ENCODE results near the gene NHLRC1.

Gene NHLRC1

DNA sequence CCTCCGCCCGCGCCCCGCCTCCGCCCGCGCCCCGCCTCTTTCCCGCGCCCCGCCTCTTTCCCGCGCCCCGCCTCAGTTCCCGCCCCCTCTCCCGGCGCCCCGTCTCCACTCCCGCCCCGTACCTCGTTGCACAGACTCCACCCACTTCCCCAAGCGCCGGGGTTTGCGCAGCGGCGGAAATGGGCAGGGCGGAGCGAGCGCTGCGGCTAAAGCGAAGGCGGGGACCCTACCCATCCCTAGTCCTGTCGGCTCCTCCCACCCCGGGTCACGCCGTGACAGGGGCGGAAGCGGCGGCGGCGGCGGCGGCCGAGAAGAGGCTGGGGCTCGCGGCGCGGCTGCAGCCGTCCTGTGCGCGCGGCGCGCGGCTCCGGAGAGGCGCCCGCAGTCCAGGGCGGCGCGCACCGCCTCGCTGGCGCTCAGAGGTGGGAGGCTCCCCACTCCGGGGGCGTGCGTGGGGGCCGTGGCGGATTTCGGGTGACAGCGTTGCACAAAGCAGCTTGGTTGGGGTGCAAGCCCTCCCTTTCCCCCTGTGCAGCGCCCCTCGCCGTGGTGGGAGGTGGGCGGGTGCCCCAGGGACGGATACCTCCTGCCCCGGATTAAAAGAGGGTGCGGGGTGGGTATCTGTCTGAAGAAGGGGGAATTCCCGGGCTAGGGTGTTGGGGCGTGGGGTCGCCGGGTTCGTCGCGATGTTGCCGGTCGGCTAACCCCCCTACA lies 32.8 kb upstream of the NHLRC1 start, which contains the start of gene KDM1B:
Gene KDM1B, plus strand, starts transcription at position 273 of the 714 bp plus-strand sequence. CDS start 4,474 bp downstream, outside the sequence.
- Histone ChIP-seq H3K4me1 (ENCODE audit: insufficient read depth, low read length) (peaks cover 30% of the 10 kb centered on the region), H2AFZ (ENCODE audit: low read depth, low read length) (peak within 1 kb of the TSS; percentile 99), H3K27ac (ENCODE audit: low read length) (peak within 1 kb of the TSS; percentile 76), H4K20me1 (ENCODE audit: insufficient read depth, low read length) (no peaks in the 10 kb centered on the region), H3K36me3 (ENCODE audit: insufficient read depth, low read length) (no peaks in the 10 kb centered on the region), H3K27me3 (ENCODE audit: insufficient read depth, low read length, poor library complexity) (no peaks in the 10 kb centered on the region), H3K4me2 (ENCODE audit: insufficient read depth, low read length) (peak within 1 kb of the TSS; percentile 93), H3K79me2 (ENCODE audit: insufficient read depth, low read length) (no peaks in the 10 kb centered on the region), H3K9me3 (ENCODE audit: insufficient read depth, low read length, severe bottlenecking) (no peaks in the 10 kb centered on the region), H3K4me3 (ENCODE audit: low read depth in 1 of 2, low read length in 2 of 2) (peak within 1 kb of the TSS; percentile 91 to 97), H3K9ac (ENCODE audit: low read depth, low read length) (peak within 1 kb of the TSS; percentile 76)
- ATAC-seq (ENCODE audit: insufficient read depth, low read depth) (peak; percentile 91), DNase-seq (peak; percentile 98)
- TF ChIP-seq, protein P1, sequence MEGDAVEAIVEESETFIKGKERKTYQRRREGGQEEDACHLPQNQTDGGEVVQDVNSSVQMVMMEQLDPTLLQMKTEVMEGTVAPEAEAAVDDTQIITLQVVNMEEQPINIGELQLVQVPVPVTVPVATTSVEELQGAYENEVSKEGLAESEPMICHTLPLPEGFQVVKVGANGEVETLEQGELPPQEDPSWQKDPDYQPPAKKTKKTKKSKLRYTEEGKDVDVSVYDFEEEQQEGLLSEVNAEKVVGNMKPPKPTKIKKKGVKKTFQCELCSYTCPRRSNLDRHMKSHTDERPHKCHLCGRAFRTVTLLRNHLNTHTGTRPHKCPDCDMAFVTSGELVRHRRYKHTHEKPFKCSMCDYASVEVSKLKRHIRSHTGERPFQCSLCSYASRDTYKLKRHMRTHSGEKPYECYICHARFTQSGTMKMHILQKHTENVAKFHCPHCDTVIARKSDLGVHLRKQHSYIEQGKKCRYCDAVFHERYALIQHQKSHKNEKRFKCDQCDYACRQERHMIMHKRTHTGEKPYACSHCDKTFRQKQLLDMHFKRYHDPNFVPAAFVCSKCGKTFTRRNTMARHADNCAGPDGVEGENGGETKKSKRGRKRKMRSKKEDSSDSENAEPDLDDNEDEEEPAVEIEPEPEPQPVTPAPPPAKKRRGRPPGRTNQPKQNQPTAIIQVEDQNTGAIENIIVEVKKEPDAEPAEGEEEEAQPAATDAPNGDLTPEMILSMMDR (IDR thresholded peaks at IDR 0.05; ENCODE audit: borderline replicate concordance, extremely low read depth, low read length, poor library complexity, severe bottlenecking) = no peak
- no peak for TF ChIP-seq EZH2 (IDR thresholded peaks at IDR 0.05; ENCODE audit: borderline replicate concordance, low read depth, low read length, severe bottlenecking)

DNA sequence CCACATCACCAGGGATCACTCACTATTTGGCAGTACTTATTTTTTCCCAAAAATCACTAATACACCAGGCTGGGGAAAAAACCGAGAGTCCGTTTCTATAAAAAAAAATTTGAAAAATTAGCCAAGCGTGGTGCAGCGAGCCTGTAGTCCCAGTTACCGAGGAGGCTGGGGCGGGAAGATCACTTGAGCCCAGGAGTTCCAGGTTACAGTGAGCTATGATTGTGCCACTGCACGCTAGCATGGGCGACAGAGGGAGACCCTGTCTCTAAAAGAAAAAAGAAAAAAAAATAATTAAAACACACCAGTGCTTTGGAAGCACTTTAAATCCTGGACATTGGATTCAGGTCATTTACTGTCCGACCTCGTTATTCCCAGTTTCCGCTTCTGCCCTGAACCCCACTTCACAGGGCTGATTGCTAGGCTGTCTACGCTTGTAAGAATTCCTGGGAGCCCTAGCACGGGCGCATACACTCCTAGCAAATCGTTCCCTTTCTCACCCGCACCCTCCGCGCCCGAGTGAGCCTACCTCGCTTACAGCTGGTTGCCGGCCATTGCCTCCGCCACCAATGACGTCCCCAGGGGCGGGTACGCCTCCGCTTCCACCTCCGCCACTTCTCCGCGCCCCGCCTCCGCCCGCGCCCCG lies 32.2 kb upstream of the NHLRC1 start, which contains the start of gene TPMT:
Gene TPMT, minus strand, starts transcription at position 571 of the 643 bp plus-strand sequence. CDS start 5,950 bp downstream, outside the sequence.
- peak; percentile 74 for ATAC-seq (ENCODE audit: insufficient read depth, low read depth)
- DNase-seq = peak; percentile 29
- H2AFZ ChIP-seq (ENCODE audit: low read depth, low read length) = peak within 1 kb of the TSS; percentile 99
- H3K27ac ChIP-seq (ENCODE audit: low read length) = peak within 1 kb of the TSS; percentile 76
- H3K79me2 ChIP-seq (ENCODE audit: insufficient read depth, low read length) = no peaks in the 10 kb centered on the region
- peak within 1 kb of the TSS; percentile 91 to 97 for H3K4me3 ChIP-seq (ENCODE audit: low read depth in 1 of 2, low read length in 2 of 2)
- H3K9ac ChIP-seq (ENCODE audit: low read depth, low read length) = peak within 1 kb of the TSS; percentile 76
- no peaks in the 10 kb centered on the region for H3K9me3 ChIP-seq (ENCODE audit: insufficient read depth, low read length, severe bottlenecking)
- H3K27me3 ChIP-seq (ENCODE audit: insufficient read depth, low read length, poor library complexity) = no peaks in the 10 kb centered on the region
- no peaks in the 10 kb centered on the region for H3K36me3 ChIP-seq (ENCODE audit: insufficient read depth, low read length)
- TF ChIP-seq, protein P1 (IDR thresholded peaks at IDR 0.05; ENCODE audit: borderline replicate concordance, extremely low read depth, low read length, poor library complexity, severe bottlenecking) = no peak
- no peak for TF ChIP-seq EZH2 (IDR thresholded peaks at IDR 0.05; ENCODE audit: borderline replicate concordance, low read depth, low read length, severe bottlenecking)
- H3K4me2 ChIP-seq (ENCODE audit: insufficient read depth, low read length) = peak within 1 kb of the TSS; percentile 93
- peaks cover 30% of the 10 kb centered on the region for H3K4me1 ChIP-seq (ENCODE audit: insufficient read depth, low read length)
- no peaks in the 10 kb centered on the region for H4K20me1 ChIP-seq (ENCODE audit: insufficient read depth, low read length)

DNA sequence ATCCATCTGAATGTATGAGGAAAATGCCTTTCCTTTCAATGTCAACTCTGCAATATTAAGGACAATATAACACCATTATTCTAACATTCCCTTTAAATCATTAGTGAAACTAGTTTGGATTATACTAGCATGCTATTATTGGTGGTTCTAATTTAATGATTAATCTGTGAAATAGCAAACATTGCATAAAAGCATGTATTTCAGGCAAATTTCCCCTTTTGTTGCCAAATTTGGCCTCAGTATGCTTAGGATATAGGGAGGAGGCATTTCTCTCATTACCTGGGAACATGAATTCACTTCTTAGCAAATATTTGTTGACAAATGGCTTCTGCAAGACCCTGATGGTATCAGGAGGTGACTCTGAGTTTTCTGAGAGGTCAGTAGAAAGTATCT lies 30.8 kb upstream of the NHLRC1 start:
- peaks cover 30% of the 10 kb centered on the region for H3K4me1 ChIP-seq (ENCODE audit: insufficient read depth, low read length)
- ATAC-seq (ENCODE audit: insufficient read depth, low read depth) (no peak), DNase-seq (no peak)
- H2AFZ ChIP-seq (ENCODE audit: low read depth, low read length) = no peak overlapping the region
- no peaks in the 10 kb centered on the region for H4K20me1 ChIP-seq (ENCODE audit: insufficient read depth, low read length)
- H3K4me3 ChIP-seq (ENCODE audit: low read depth in 1 of 2, low read length in 2 of 2) = no peak overlapping the region
- no peaks in the 10 kb centered on the region for H3K9me3 ChIP-seq (ENCODE audit: insufficient read depth, low read length, severe bottlenecking)
- no peak overlapping the region for H3K27ac ChIP-seq (ENCODE audit: low read length)
- no peaks in the 10 kb centered on the region for H3K27me3 ChIP-seq (ENCODE audit: insufficient read depth, low read length, poor library complexity)
- H3K36me3 ChIP-seq (ENCODE audit: insufficient read depth, low read length) = no peaks in the 10 kb centered on the region
- no peak overlapping the region for H3K9ac ChIP-seq (ENCODE audit: low read depth, low read length)
- no peak overlapping the region for H3K4me2 ChIP-seq (ENCODE audit: insufficient read depth, low read length)
- H3K79me2 ChIP-seq (ENCODE audit: insufficient read depth, low read length) = no peaks in the 10 kb centered on the region
- TF ChIP-seq, protein P1 (IDR thresholded peaks at IDR 0.05; ENCODE audit: borderline replicate concordance, extremely low read depth, low read length, poor library complexity, severe bottlenecking) = no peak
- TF ChIP-seq EZH2 (IDR thresholded peaks at IDR 0.05; ENCODE audit: borderline replicate concordance, low read depth, low read length, severe bottlenecking) = no peak
